Measurements from ENCODE around the gene GFER.
A peak's percentile ranks its signal among the peaks of the same experiment; 100 is the strongest.

The GFER gene

DNA sequence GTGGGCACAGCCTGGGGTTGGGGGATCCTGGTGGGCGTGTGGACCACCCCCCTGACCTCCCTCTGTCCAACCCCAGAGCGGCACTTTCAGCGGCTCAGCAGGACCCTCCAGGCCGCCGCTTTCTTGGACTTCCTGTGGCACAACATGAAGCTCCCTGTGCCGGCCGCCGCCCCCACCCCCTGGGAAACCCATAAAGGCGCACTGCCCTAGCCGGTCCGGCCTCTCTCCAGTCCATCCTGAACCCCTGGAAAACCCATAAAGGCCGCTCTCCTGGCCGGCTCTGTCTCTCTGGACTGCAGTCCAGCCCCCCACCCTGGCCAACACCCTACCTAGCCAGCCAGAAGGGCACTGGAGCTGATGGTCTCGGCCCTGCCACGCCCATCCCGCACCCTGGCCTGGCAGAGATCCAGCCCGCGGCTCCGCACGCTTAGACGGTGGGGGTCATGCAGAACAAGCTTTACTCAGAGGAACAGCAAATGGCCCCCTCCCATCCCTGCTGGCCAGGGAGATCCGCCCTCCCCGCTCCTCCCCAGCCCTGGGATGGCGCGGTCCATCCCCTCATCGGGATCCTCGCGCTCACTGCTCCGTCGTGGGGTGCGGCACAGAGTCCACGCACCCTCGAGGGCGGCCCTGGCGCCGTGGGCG, 5.4 kb upstream of the GFER start:
- peaks cover 46% of the 10 kb centered on the region for H3K36me3 ChIP-seq (ENCODE audit: control insufficient read depth, insufficient read depth, low read length, severe bottlenecking)
- H3K4me3 ChIP-seq (ENCODE audit: low read length) = no peak overlapping the region
- H3K9me3 ChIP-seq (ENCODE audit: control insufficient read depth, low read length) = no peaks in the 10 kb centered on the region
- no peak for DNase-seq (ENCODE audit: low read depth)
- H3K9ac ChIP-seq (ENCODE audit: low read length) = no peak overlapping the region
- H3K27me3 ChIP-seq (replicated peaks; ENCODE audit: control insufficient read depth, insufficient read depth, low read length) = peaks cover 6% of the 10 kb centered on the region
- H3K4me1 ChIP-seq (ENCODE audit: control insufficient read depth, insufficient read depth, low read length) = peaks cover 4% of the 10 kb centered on the region

DNA sequence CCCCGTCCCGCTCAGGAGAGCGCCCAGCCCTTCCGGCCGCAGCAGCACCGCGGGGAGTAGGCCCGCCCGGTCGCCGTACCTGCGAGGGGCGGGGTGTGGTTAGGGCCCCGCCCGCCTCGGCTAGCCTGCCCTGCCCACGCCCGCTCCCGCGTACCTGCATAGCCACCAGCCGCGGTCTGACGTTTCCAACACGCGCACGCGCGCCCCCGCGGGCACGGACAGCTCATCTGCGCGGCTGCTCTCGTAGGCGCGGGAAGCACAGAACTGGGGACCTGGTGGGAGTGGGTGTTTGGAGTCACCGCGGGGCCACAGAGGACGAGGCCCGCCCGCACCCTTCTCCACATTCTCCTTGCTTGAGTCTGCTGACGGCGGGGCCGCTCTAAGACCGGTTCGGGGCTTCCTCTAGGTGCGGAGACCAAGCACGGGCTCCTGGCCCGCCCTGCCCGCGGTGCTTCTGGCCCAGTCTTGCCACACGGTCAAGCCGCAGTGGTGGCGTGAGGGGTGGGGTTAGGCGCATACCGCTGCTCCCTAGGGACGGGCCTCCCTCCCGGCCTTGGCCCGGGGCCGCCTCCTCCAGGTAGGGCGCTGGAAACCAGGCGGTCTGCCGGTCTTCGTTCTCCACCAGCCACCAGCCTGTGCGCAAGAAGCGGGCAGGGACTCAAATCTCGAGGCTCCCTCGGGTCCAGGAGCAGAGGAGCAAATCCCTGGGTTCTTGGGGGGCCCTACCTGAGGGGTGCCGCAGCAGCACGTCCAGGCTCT, 4.5 kb upstream of the GFER start:
- peaks cover 4% of the 10 kb centered on the region for H3K4me1 ChIP-seq (ENCODE audit: control insufficient read depth, insufficient read depth, low read length)
- peaks cover 43% of the 10 kb centered on the region for H3K36me3 ChIP-seq (ENCODE audit: control insufficient read depth, insufficient read depth, low read length, severe bottlenecking)
- H3K9ac ChIP-seq (ENCODE audit: low read length) = no peak overlapping the region
- H3K9me3 ChIP-seq (ENCODE audit: control insufficient read depth, low read length) = no peaks in the 10 kb centered on the region
- H3K4me3 ChIP-seq (ENCODE audit: low read length) = no peak overlapping the region
- peaks cover 6% of the 10 kb centered on the region for H3K27me3 ChIP-seq (replicated peaks; ENCODE audit: control insufficient read depth, insufficient read depth, low read length)
- DNase-seq (ENCODE audit: low read depth) = no peak

DNA sequence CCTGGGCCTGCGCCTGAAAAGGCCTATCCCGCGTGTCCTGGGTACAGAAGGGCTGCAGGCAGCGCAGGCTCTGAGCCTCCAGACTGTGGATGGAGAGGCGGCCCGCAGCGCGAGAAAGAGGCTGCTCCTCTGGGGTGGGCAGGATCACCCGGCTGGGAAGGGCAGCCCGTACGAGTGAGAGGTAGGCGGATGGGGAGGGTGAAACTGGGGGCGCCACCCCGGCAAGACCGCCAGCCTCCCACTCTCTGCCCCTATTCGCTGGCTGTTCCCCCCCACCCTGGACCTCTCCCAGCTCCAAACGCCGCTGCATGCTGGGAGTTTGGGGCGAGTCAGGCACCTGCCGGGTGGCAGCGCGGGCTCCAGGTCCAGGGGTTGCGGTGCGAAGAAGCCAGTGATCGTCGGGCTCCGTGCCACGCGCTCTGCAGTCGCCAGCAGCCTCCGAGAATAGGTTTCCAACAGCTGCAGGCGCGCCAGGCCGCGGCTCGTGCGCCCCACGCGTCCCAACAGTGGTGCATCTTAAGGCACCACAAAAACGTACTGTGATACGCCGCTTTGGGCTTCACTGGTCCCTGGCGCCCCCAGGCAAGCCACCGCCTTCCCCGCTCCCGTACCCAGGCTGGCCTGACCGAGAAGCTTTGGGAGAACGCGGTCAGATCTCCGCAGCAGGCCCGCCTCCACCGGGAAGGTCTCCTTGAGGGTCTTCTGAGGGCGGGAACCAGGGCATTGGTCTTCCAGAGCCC, 3.8 kb upstream of the GFER start:
- no peak overlapping the region for H3K4me3 ChIP-seq (ENCODE audit: low read length)
- H3K27me3 ChIP-seq (replicated peaks; ENCODE audit: control insufficient read depth, insufficient read depth, low read length) = peaks cover 6% of the 10 kb centered on the region
- no peak for DNase-seq (ENCODE audit: low read depth)
- no peak overlapping the region for H3K9ac ChIP-seq (ENCODE audit: low read length)
- H3K4me1 ChIP-seq (ENCODE audit: control insufficient read depth, insufficient read depth, low read length) = peaks cover 11% of the 10 kb centered on the region
- H3K9me3 ChIP-seq (ENCODE audit: control insufficient read depth, low read length) = no peaks in the 10 kb centered on the region
- H3K36me3 ChIP-seq (ENCODE audit: control insufficient read depth, insufficient read depth, low read length, severe bottlenecking) = peaks cover 36% of the 10 kb centered on the region

- peaks cover 15% of the 10 kb centered on the region for H3K4me1 ChIP-seq (ENCODE audit: control insufficient read depth, insufficient read depth, low read length)
Observed at GRCh38 chr16:1980770-1981087, 3.3 kb upstream of the GFER start.

GRCh38 chr16:1981398-1981836, 2.6 kb upstream of the GFER start, which contains the start of gene NOXO1:
TSS of gene NOXO1 (minus strand) at chr16:1981469. CDS start at chr16:1981179, 290 bp downstream.
- H3K27me3 ChIP-seq (replicated peaks; ENCODE audit: control insufficient read depth, insufficient read depth, low read length) = peaks cover 6% of the 10 kb centered on the region

More at GRCh38 chr16:1980770-1981087, 3.3 kb upstream of the GFER start:
- DNase-seq (ENCODE audit: low read depth) = no peak
- Histone ChIP-seq H3K27me3 (replicated peaks; ENCODE audit: control insufficient read depth, insufficient read depth, low read length) (peaks cover 6% of the 10 kb centered on the region), H3K9me3 (ENCODE audit: control insufficient read depth, low read length) (no peaks in the 10 kb centered on the region), H3K4me3 (ENCODE audit: low read length) (no peak overlapping the region), H3K36me3 (ENCODE audit: control insufficient read depth, insufficient read depth, low read length, severe bottlenecking) (peaks cover 31% of the 10 kb centered on the region), H3K9ac (ENCODE audit: low read length) (no peak overlapping the region)

GRCh38 chr16:1982013-1982433, 2.0 kb upstream of the GFER start:
- peaks cover 15% of the 10 kb centered on the region for H3K4me1 ChIP-seq (ENCODE audit: control insufficient read depth, insufficient read depth, low read length)
- H3K9ac ChIP-seq (ENCODE audit: low read length) = no peak overlapping the region
- peaks cover 6% of the 10 kb centered on the region for H3K27me3 ChIP-seq (replicated peaks; ENCODE audit: control insufficient read depth, insufficient read depth, low read length)
- no peak for DNase-seq (ENCODE audit: low read depth)
- no peak overlapping the region for H3K4me3 ChIP-seq (ENCODE audit: low read length)
- H3K9me3 ChIP-seq (ENCODE audit: control insufficient read depth, low read length) = no peaks in the 10 kb centered on the region
- peaks cover 28% of the 10 kb centered on the region for H3K36me3 ChIP-seq (ENCODE audit: control insufficient read depth, insufficient read depth, low read length, severe bottlenecking)

More at GRCh38 chr16:1981398-1981836, 2.6 kb upstream of the GFER start, which contains the start of gene NOXO1:
- H3K9ac ChIP-seq (ENCODE audit: low read length) = no peak within 1 kb of the TSS
- peaks cover 31% of the 10 kb centered on the region for H3K36me3 ChIP-seq (ENCODE audit: control insufficient read depth, insufficient read depth, low read length, severe bottlenecking)
- no peaks in the 10 kb centered on the region for H3K9me3 ChIP-seq (ENCODE audit: control insufficient read depth, low read length)
- H3K4me1 ChIP-seq (ENCODE audit: control insufficient read depth, insufficient read depth, low read length) = peaks cover 15% of the 10 kb centered on the region
- no peak for DNase-seq (ENCODE audit: low read depth)
- H3K4me3 ChIP-seq (ENCODE audit: low read length) = no peak within 1 kb of the TSS

- Histone ChIP-seq H3K4me1 (ENCODE audit: control insufficient read depth, insufficient read depth, low read length) (peaks cover 15% of the 10 kb centered on the region), H3K9ac (ENCODE audit: low read length) (peak overlapping the region; percentile 78), H3K4me3 (ENCODE audit: low read length) (peak overlapping the region; percentile 76), H3K36me3 (ENCODE audit: control insufficient read depth, insufficient read depth, low read length, severe bottlenecking) (peaks cover 19% of the 10 kb centered on the region), H3K9me3 (ENCODE audit: control insufficient read depth, low read length) (no peaks in the 10 kb centered on the region), H3K27me3 (replicated peaks; ENCODE audit: control insufficient read depth, insufficient read depth, low read length) (peaks cover 6% of the 10 kb centered on the region)
- DNase-seq (ENCODE audit: low read depth) = no peak
Observed at GRCh38 chr16:1982991-1983543, 926 bp upstream of the GFER start.

GRCh38 chr16:1984347-1985225, 593 bp downstream of the GFER start:
- Histone ChIP-seq H3K4me1 (ENCODE audit: control insufficient read depth, insufficient read depth, low read length) (peaks cover 12% of the 10 kb centered on the region), H3K9ac (ENCODE audit: low read length) (peak overlapping the region; percentile 78), H3K27me3 (replicated peaks; ENCODE audit: control insufficient read depth, insufficient read depth, low read length) (peaks cover 10% of the 10 kb centered on the region), H3K4me3 (ENCODE audit: low read length) (peak overlapping the region; percentile 76), H3K36me3 (ENCODE audit: control insufficient read depth, insufficient read depth, low read length, severe bottlenecking) (peaks cover 11% of the 10 kb centered on the region), H3K9me3 (ENCODE audit: control insufficient read depth, low read length) (no peaks in the 10 kb centered on the region)
- peak; percentile 51 for DNase-seq (ENCODE audit: low read depth)

DNA sequence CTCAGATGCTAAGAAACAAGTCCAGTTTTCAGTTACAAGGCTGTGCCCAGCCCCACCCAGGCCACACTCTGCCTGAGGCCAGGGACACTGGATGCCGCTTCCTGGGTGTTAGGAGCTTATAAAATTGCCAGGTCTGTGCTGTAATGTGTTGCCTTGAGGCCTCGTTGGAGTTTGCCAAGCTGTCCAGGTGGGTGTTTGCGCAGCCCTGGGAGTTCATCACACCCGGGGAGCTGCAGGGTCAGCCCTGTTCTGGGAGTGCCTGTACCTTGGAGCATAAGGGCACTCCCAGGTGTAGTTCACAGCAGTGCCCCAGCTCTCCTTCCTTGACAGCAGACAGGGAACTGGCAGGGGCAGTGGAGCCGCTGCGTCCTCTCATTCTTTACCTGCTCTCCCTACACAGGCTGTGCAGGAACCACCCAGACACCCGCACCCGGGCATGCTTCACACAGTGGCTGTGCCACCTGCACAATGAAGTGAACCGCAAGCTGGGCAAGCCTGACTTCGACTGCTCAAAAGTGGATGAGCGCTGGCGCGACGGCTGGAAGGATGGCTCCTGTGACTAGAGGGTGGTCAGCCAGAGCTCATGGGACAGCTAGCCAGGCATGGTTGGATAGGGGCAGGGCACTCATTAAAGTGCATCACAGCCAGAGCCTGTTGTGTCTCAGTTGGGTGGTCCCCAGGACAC, 1.6 kb downstream of the GFER start:
- peaks cover 11% of the 10 kb centered on the region for H3K36me3 ChIP-seq (ENCODE audit: control insufficient read depth, insufficient read depth, low read length, severe bottlenecking)
- no peak for DNase-seq (ENCODE audit: low read depth)
- peaks cover 10% of the 10 kb centered on the region for H3K4me1 ChIP-seq (ENCODE audit: control insufficient read depth, insufficient read depth, low read length)
- H3K27me3 ChIP-seq (replicated peaks; ENCODE audit: control insufficient read depth, insufficient read depth, low read length) = peaks cover 12% of the 10 kb centered on the region
- H3K9me3 ChIP-seq (ENCODE audit: control insufficient read depth, low read length) = no peaks in the 10 kb centered on the region
- H3K9ac ChIP-seq (ENCODE audit: low read length) = peak overlapping the region; percentile 78
- no peak overlapping the region for H3K4me3 ChIP-seq (ENCODE audit: low read length)

- peaks cover 11% of the 10 kb centered on the region for H3K36me3 ChIP-seq (ENCODE audit: control insufficient read depth, insufficient read depth, low read length, severe bottlenecking)
- no peak for DNase-seq (ENCODE audit: low read depth)
- H3K4me3 ChIP-seq (ENCODE audit: low read length) = no peak overlapping the region
- H3K4me1 ChIP-seq (ENCODE audit: control insufficient read depth, insufficient read depth, low read length) = peaks cover 16% of the 10 kb centered on the region
- peaks cover 18% of the 10 kb centered on the region for H3K27me3 ChIP-seq (replicated peaks; ENCODE audit: control insufficient read depth, insufficient read depth, low read length)
- H3K9me3 ChIP-seq (ENCODE audit: control insufficient read depth, low read length) = no peaks in the 10 kb centered on the region
- H3K9ac ChIP-seq (ENCODE audit: low read length) = no peak overlapping the region
Observed at GRCh38 chr16:1987198-1987597, 3.2 kb downstream of the GFER start.

Data from adipocyte (in vitro differentiated cells).